T1000 (cell line): ENCODE data around the gene RPP38.

Experiments used
- DNase-seq: peaks from one replicate; lab custom pipeline; 2025; ENCODE audit warnings: mixed read lengths; lab: John Stamatoyannopoulos, UW

The RPP38 gene

DNA sequence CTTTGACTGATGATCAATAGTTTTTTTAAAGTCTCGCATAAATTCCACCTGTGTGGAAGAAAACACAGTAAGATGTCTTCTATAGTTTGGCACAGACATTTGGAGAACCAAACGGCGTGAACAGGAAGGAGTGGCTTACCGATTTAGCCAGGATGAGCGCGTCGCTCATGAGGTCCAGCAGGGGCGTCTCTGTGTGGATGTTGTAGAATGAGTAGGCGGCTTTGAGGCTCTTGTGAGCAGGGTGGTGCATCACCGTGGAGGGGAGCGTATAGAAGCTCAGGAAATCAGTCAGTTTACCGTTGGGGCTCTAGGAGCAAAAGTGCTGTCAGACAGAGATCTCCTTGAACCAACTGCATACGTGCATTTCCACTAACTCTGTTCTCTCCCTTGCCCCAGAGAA is 15.5 kb downstream of the RPP38 start:
- no peak for DNase-seq

DNA sequence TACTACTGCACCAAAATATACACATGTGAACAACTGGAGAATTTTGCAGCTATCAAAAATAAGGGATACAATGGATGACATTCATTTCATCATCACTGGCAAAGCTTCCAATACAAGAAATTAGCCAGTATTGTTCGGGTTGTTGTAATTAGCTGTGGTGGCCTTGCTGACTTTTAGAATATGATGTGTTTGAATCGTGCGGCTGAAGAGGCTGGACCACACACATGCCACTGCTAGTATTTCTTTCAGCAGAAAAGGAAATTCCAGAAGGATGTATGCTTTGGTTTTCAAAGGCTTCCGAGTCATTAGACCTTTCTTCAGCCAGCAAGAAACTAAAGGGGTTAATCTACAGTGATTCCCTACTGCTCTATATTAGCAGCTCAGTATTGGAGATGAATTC is 16.6 kb downstream of the RPP38 start:
- DNase-seq, result no peak

DNA sequence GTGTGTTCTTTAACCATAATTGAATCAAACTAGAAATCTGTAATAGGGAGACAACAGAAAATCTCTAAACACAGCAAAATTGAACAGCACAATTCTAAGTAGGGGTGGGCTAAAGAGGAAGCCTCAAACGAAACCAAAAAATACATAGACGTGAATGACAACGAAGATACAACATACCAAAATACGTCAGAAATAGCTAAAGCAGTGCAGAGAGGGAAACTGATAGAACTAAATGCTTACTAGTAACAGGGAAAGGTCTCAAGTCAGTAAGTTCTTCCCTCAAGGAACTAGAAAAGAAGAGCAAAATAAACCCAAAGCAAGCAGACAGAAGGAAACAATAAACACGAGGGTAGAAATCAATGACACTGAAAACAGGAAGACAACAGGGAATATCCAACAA is 19.1 kb downstream of the RPP38 start:
- no peak for DNase-seq

DNA sequence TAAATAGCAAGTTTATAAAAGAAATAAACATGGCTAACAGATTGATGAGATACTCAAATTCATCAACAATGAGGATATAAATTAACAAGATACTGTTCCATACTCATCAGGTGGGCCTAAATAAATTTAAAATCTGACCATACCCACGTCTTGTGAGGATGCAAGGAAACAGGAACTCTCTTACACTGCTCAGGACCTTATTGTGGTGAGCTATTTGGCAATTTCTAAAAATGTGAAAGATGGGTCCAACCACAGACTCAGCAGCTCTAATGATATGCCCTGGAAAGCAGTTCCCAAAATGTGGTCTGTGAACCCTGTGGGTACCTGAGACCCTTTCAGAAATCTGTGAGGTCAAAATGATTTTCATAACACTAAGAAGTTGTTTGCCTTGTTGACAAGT is 21.5 kb downstream of the RPP38 start:
- DNase-seq, result no peak

DNA sequence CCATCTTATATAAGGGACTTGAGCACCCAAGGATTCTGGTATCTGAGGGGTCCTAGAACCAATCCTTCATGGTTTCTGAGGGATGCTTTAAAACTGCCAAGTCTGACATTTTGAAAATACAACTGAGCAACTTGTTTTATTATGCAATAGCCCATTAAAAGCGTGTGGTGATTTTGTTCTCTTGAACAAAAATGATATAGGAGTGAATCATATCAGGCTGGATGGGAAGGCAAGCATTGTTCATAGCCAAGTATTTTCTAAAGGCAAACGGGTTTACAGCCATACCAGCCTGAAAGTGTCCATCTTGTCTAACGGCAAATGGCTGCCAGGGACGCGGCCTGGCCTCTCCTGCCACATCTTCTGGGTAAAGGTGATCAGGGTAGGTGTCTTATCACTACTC is 23.4 kb downstream of the RPP38 start:
- no peak for DNase-seq

DNA sequence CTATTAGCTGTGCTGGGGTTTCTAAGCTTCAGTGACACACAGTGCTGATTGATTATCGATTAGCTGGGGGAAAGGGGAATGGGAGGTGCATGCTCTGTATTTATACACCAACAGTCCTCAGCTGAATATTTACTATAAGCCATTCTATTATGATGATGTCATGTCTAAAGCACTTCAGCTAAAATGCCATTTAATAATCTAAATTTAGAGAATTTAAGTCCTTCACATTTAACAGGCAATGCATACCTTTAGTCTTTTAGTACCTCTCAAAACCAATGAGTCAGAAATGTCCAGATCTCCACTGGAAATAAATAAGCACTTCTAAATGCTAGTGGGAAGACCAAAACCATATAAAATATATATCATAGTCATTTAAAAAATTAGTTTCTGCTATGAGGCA is 24.6 kb downstream of the RPP38 start:
- DNase-seq, result no peak

DNA sequence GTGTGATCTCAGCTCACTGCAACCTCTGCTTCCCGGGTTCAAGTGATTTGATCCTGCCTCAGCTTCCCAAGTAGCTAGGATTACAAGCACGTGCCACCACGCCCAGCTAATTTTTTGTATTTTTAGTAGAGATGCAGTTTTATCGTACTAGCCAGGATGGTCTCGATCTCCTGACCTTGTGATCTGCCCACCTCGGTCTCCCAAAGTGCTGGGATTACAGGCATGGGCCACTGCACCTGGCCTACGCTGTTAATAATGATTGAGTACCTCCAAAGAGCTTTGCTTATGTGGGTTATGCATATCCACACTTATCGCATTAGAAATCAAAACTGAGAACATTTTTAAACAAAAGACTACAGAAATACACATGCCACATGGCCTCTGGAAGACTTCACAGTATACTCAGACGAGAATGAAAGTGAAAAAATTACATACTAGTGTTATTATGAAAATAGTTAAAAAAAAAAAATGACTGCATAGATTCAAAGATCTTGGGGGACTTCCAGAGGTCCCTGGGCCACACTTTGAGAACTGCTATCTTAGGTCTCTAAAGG is 25.4 kb downstream of the RPP38 start:
- no peak for DNase-seq

DNA sequence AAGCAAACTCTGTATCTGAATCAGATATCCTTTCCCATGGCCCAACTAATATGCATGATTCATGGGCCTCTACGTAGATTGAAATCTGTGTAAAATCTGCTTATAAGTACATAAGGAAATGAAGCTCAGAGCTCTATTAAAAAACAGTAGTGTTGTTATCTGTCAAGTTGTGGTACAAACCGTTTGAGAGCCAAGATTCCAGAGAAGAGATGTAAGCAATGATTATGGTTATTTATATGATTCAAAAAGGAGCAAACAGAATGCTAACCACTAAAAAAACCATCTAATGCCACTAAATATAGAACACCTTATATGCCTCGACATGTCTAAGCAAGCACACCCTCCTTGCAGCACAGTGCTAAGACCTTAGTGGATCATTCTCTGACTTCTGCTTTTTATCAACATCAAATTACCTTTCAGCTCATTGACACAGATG is 26.6 kb downstream of the RPP38 start:
- DNase-seq, result no peak

DNA sequence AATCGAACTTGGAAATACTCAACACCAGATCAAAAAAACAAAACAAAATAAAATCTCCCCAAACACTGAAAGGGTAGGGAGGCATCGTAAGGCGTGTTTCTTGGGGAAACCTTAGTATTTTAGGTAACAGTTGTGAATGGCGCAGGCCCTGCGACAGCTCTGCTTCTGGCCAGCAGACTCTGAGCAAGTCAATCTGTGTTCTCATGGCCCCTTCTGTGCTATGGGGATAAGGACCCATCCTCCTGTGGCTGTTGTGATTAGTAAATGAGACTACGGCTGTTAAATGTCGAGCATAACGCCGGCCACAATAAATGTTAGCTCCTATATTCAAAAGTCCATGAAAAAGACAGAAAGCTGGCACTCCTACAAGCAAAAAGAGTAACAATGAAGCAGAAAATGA is 27.0 kb downstream of the RPP38 start:
- DNase-seq, result no peak

DNA sequence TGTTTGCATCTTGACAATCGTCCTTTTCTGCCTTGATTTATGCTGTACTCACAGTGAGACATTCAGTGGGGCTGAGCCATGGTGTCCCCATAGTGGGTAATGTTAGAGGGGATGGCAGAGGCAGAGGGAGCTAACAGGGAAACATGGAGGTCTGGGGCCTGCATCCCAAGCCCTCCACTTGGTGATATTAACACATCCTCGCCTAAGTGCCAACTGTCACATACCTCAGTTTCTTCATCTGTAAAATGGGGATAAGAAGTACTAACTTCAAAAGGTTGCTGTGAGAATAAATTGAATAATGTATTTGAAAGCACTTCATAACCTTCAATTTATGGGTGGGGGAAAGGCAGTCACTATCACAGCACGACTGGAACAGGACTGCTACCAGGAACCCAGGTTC is 27.8 kb downstream of the RPP38 start:
- no peak for DNase-seq

DNA sequence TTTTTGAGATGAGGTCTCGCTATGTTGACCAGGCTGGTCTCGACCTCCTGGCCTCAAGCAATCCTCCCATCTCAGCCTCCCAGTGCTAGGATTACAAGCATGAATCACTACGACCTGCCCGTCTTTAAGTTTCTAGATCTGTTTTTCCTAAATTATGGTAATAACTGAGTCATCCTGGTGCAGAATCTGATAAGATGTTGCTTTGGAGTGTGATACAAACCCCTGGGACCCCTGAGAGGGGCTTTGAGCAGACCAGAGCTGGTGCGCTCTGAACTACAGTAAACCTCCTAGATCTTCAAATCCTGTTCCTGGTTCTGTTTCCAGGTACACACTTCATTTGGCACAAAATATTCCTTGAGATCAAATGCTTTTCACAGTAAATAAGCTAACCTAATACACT is 34.2 kb downstream of the RPP38 start:
- DNase-seq, result no peak

DNA sequence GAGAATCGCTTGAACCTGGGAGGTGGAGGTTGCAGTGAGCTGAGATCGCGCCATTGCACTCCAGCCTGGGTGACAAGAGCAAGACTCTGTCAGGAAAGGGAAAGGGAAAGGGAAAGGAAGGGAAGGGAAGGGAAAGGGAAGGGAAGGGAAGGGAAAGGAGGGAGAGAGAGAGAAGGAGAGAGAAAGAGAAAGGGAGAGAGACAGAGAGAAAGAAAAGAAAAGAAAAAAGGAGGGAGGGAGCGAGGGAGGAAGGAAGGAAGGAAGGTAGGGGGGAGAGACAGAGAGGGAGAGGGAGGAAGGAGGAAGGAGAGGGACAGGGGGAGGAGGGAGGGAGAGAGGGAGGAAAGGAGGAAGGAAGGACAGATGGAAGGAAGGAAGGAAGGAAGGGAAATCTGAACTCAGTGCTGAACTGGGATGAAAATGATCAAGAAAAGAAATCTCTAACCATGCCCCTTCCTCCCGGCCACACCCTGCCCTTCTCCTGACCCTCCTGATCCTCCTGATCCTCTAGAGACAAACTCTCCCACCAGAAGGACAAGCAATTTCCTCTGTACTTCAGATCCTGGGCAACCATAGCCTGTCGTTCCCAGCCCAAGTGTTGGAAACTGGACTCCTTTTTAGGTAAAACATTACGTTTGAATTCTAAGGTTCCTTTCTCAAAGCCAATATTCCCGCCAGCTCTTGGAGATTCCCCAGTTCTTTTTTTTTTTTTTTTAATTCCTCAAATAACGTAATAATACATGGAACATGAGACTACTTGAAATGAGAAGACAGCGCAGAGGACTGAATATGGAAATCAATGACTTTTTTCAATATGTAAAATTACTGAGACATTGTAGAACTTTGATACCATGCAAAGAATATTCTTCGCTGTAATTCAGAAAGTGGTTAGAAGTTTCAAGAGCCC is 39.2 kb downstream of the RPP38 start:
- DNase-seq, result no peak

DNA sequence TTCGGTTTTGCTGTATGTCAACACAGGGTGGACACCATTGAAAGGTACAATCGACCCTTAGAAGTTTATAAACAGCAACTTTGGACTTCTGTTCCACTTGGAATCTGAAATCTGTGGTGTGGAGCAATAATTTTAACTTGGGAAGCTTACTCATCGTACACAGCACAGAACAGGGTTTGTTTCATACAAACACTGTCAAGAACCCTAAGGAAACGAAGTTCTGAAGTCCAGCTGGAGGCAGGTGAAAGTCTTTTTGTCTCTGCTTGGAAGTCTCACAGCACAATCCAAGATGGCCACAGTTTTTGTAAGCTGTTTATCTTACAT is 39.8 kb downstream of the RPP38 start:
- DNase-seq, result no peak

DNA sequence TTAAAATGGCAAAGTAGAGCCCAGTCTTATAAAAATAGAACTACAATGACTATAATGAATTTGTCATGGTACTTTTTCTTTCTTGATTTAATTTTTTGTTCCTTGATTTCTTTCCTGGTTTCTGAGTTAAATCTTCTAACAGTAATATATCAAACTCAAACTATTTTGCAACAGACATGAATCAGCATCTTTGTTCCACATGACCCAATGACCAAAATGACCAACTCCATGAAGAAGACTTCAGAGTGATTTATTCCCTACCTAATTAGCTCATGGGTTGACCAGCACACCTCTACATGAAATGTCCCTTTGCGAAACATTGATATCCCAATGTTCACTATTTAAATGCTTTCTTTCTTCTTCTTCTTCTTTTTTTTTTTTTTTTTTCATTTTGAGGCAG is 40.5 kb downstream of the RPP38 start:
- DNase-seq, result no peak

DNA sequence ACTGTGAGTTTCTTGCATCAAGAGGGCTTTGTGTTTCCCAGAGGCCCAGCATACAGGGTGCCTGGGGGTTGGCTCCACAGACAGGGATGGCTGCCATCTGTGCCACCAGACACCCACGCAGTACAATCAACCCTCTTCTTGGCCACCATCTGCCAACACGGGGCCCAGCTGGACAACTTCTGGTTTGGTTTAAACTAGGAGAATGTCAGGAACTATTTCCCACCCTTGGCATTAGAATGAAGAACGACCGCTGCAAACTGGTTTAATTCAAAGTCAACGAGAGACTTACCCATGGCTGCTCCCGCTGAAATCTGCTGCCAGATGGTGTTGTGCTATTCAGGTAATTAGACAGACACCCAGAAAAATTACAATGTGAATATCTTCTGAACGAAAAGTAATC is 43.5 kb downstream of the RPP38 start:
- DNase-seq, result no peak

DNA sequence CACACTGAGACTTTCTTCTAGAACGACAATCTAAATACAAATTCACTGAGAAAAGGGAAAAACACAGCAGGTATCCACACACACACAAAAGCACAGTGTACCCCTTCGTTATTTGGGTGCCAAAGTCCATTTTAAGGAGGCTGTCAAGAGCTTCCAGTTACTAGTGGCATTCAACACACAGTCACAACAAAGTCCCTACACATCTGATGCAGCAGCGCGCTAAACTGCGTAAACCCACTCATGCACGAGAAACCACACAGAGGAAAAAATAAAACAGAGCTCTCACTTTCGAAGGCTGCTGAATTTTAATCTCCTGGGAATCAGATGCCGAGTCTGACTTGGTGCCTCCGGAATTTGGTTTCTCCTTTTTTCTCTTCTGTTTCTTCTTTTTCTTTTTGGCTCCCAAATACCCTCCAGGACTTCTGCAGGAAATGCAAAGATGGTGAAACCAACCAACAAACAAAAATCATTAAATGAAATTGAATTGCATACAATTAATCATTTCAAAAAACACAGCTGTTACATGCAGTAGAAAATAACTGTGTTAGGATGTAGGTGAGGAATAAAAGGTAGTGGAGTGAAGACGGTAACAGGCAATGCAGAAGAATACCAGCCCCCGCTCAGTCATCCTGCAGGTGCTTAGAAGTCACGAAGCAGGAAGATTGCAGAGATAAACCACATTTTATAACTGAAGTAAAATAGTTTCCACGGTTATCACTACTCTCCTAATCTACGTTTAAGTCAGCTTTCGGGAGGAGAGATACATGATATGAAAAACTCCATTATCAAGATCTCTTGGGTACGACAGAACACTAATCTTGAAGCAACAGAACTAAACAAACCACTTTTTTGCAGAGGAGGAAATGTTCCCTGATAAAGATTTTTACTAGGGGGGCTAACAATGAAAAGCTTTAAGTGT is 44.2 kb downstream of the RPP38 start:
- DNase-seq, result no peak

DNA sequence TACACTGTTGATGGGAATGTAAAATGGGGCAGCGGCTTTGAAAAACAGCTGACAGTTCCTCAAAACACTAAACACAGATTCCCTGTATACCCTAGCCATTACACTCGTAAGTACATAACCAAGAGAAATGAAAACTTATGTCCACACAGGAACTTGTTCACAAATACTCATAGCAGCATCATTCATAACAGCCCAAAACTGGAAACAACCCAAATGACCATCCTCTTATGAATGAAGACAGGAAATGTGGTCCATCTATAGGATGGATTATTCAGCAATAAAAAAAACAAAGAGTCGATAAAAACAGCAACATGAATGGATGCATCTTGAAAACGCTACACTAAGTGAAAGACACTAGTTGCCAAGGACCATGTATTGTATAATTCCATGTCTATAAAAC is 47.6 kb downstream of the RPP38 start:
- DNase-seq, result no peak

DNA sequence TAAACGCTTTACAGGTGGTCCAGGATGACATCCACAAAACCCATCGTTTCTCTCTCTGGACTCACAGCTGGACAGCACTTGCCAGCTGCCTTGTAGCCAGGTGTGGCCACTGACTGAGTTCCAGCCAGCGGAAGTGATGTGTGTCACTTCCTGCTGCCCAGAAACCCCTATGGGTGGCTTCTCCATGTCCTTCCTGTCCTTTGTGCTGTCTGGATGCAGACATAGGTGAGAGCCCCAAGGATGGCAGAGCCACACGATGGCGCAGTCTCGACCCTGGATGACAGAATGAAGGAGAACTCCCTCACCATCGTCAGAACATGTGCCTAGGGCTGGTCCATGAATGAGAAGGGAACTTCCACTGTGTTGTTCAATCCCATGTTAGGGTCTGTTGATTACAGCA is 49.2 kb downstream of the RPP38 start:
- DNase-seq, result no peak

DNA sequence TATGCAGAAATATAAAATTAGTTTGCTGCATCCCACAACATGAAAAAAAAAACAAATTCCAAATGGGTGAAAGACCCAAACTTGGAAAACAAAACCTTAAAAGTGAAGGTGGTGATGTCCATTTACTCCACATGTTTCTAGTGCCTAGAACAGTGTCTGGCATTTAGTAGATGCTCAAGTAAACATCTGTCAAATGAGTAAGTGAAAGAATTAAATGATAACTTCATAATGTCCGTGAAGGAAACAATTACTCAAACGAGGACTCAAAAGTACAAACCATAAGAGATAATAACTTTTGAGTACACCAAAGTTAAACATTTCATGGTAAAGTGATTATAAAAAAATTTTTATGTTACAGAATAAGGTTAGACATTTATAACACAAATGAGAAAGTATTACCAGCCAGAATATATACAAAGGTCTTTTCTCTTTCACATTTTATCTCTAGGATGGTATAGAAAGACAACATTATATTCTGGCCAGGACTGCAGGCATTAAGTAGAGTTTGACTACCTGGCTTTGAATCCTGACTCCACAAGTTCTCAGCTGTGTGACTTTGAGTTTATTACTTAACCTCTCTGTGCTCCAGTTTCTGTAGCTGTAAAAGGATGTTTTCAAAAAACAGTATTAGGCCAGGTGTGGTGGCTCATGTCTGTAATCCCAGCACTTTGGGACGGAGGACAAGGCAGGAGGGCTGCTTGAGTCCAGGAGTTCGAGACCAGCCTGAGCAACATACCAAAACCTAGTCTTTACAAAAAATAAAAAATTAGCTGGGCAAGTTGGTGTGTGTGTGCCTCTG is 50.6 kb downstream of the RPP38 start:
- no peak for DNase-seq

DNA sequence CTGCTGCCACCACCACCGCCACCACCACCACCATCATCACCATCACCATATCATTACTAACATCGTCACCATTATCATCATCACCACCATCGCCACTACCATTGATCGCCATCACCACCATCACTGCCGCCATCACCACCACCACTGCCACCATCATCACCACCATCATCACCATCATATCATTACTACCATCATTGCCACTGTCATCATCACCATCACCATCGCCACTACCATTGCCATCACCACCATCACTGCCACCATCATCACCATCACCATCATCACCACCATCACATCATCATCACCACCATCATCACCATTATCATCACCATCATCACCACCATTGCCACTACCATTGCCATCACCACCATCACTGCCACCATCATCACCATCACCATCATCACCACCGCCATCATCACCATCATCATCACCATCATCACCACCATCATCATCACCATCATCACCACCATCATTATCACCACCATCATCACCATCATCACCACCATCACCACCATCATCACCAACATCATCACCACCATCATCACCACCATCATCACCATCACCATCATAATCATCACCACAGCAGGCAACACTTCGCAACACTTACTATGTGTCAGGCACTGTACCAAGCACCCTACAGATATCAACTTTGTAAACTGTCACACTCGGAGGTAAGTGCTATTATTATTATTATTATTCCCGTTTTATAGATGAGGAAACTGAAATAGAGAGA is 52.1 kb downstream of the RPP38 start:
- DNase-seq, result no peak

DNA sequence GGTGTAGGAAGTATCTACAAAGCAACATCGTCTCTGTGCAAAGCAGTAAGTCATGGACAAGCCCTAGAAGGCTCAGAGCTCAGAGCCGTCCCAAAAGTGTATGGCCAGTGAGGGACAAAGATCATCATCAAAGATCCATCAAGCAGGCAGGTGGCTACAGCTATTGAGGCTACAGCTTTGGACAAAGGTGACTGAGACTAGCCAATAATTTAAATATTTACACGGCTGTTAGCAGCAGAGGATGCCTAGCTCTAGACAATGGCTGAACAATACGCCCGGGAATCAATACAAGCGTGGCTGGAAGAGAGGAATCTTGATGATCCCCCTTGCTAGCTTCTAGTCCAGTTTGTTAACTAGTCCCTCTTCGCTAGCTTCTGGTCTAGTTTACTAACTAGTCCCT is 53.4 kb downstream of the RPP38 start:
- DNase-seq, result no peak
